Measurements from ENCODE around the gene GPR158.
"Not testable (repeated sequence)": the region's sequence is repeated elsewhere in the genome, so short reads cannot be mapped to it uniquely, and the experiment has no call there.

Gene GPR158

GRCh38 chr10:25382901-25383300, 208.1 kb downstream of the GPR158 start:
- ATAC-seq, result not testable (repeated sequence)

GRCh38 chr10:25383686-25384085, 208.9 kb downstream of the GPR158 start:
- ATAC-seq, result no peak
- TF ChIP-seq ZNF565 (CRISPR knock-in tag; conservative IDR thresholded peaks at IDR 0.05; ENCODE audit: low read depth) (no peak), ZC3H10 (CRISPR knock-in tag; IDR thresholded peaks at IDR 0.05) (no peak), RARB (CRISPR knock-in tag; IDR thresholded peaks at IDR 0.05) (no peak), TSHZ2 (CRISPR knock-in tag; IDR thresholded peaks at IDR 0.05) (no peak), ESRRG (CRISPR knock-in tag; IDR thresholded peaks at IDR 0.05) (no peak), TOX (CRISPR knock-in tag; IDR thresholded peaks at IDR 0.05; ENCODE audit: borderline replicate concordance) (no peak), PPARA (CRISPR knock-in tag; IDR thresholded peaks at IDR 0.05; ENCODE audit: borderline replicate concordance) (no peak), ZFP30 (CRISPR knock-in tag; IDR thresholded peaks at IDR 0.05) (no peak), ARNTL (CRISPR knock-in tag; IDR thresholded peaks at IDR 0.05; ENCODE audit: borderline replicate concordance, low read depth) (no peak), GLIS3 (CRISPR knock-in tag; IDR thresholded peaks at IDR 0.05) (no peak), PATZ1 (CRISPR knock-in tag; IDR thresholded peaks at IDR 0.05; ENCODE audit: borderline replicate concordance) (no peak), ZFP3 (CRISPR knock-in tag; IDR thresholded peaks at IDR 0.05) (no peak)
- TF ChIP-seq, protein P1, sequence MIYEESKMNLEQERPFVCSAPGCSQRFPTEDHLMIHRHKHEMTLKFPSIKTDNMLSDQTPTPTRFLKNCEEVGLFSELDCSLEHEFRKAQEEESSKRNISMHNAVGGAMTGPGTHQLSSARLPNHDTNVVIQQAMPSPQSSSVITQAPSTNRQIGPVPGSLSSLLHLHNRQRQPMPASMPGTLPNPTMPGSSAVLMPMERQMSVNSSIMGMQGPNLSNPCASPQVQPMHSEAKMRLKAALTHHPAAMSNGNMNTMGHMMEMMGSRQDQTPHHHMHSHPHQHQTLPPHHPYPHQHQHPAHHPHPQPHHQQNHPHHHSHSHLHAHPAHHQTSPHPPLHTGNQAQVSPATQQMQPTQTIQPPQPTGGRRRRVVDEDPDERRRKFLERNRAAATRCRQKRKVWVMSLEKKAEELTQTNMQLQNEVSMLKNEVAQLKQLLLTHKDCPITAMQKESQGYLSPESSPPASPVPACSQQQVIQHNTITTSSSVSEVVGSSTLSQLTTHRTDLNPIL (CRISPR knock-in tag; IDR thresholded peaks at IDR 0.05; ENCODE audit: low read depth), result no peak

GRCh38 chr10:25384618-25385017, 209.8 kb downstream of the GPR158 start:
- TF ChIP-seq, protein P2, sequence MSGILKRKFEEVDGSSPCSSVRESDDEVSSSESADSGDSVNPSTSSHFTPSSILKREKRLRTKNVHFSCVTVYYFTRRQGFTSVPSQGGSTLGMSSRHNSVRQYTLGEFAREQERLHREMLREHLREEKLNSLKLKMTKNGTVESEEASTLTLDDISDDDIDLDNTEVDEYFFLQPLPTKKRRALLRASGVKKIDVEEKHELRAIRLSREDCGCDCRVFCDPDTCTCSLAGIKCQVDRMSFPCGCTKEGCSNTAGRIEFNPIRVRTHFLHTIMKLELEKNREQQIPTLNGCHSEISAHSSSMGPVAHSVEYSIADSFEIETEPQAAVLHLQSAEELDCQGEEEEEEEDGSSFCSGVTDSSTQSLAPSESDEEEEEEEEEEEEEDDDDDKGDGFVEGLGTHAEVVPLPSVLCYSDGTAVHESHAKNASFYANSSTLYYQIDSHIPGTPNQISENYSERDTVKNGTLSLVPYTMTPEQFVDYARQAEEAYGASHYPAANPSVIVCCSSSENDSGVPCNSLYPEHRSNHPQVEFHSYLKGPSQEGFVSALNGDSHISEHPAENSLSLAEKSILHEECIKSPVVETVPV (CRISPR knock-in tag; IDR thresholded peaks at IDR 0.05), result no peak
- TF ChIP-seq ZFP30 (CRISPR knock-in tag; IDR thresholded peaks at IDR 0.05), result no peak
- no peak for TF ChIP-seq RARB (CRISPR knock-in tag; IDR thresholded peaks at IDR 0.05)
- TF ChIP-seq SNAI2 (CRISPR knock-in tag; IDR thresholded peaks at IDR 0.05), result no peak
- TF ChIP-seq BACH2 (CRISPR knock-in tag; IDR thresholded peaks at IDR 0.05; ENCODE audit: borderline replicate concordance), result no peak
- no peak for TF ChIP-seq TSHZ2 (CRISPR knock-in tag; IDR thresholded peaks at IDR 0.05)
- TF ChIP-seq, protein P1 (CRISPR knock-in tag; IDR thresholded peaks at IDR 0.05; ENCODE audit: low read depth), result no peak
- no peak for TF ChIP-seq GLIS3 (CRISPR knock-in tag; IDR thresholded peaks at IDR 0.05)
- no peak for TF ChIP-seq TCF4 (CRISPR knock-in tag; IDR thresholded peaks at IDR 0.05; ENCODE audit: borderline replicate concordance)
- no peak for TF ChIP-seq CSDC2 (CRISPR knock-in tag; IDR thresholded peaks at IDR 0.05)
- TF ChIP-seq ZFP3 (CRISPR knock-in tag; IDR thresholded peaks at IDR 0.05), result no peak
- no peak for TF ChIP-seq ZC3H10 (CRISPR knock-in tag; IDR thresholded peaks at IDR 0.05)
- TF ChIP-seq PPARA (CRISPR knock-in tag; IDR thresholded peaks at IDR 0.05; ENCODE audit: borderline replicate concordance), result no peak
- no peak for TF ChIP-seq ZNF8 (CRISPR knock-in tag; IDR thresholded peaks at IDR 0.05)
- TF ChIP-seq ZNF565 (CRISPR knock-in tag; conservative IDR thresholded peaks at IDR 0.05; ENCODE audit: low read depth), result no peak
- TF ChIP-seq PATZ1 (CRISPR knock-in tag; IDR thresholded peaks at IDR 0.05; ENCODE audit: borderline replicate concordance), result no peak
- ATAC-seq, result no peak
